ENCODE data around the gene C12orf50.
"Not testable (repeated sequence)": the region's sequence is repeated elsewhere in the genome, so short reads cannot be mapped to it uniquely, and the experiment has no call there.

The C12orf50 gene

DNA sequence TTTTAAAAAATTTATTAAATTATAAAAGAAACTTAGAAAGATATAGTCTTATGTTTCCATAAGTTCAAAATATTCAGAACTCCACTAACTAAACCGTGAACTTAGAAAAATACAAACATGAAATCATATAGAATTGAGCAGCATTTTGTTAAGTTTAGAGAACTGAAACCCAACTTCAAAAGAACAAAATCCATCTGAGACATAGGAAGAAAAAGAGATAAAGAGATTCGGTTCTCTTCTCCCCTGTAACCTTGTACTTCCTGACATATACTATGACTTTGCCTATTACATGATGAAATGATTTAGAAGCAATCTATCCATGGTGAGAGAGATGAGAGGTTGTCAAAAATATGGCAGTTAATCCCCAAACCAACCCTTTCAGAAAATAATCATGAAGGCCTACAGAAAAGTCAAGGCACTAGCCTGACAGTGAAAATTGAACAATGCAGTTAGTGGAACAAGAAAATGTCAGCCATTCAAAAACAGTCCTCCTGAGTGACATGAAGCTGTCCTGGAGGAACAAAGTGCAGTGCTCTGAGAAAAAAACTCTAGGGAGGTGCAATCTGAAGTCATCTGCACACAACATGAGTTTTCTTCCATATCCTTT, 44.0 kb downstream of the C12orf50 start:
- Histone ChIP-seq H3K36me3 (ENCODE audit: insufficient read depth, low read length) (no peaks in the 10 kb centered on the region), H3K27me3 (ENCODE audit: control insufficient read depth in 1 of 2, insufficient read depth in 2 of 2, low read length in 2 of 2) (no peaks in the 10 kb centered on the region), H3K9ac (ENCODE audit: low read length) (no peak overlapping the region), H3K4me1 (ENCODE audit: insufficient read depth, low read length) (no peaks in the 10 kb centered on the region), H3K4me3 (ENCODE audit: low read depth in 1 of 2, low read length in 2 of 2) (no peak overlapping the region), H3K27ac (ENCODE audit: low read depth, low read length) (no peak overlapping the region), H3K9me3 (ENCODE audit: low read length) (no peaks in the 10 kb centered on the region)

GRCh38 chr12:87982208-87982607, 47.0 kb downstream of the C12orf50 start:
- H3K9me3 ChIP-seq (ENCODE audit: low read length), result no peaks in the 10 kb centered on the region
- no peak overlapping the region for H3K9ac ChIP-seq (ENCODE audit: low read length)
- H3K36me3 ChIP-seq (ENCODE audit: insufficient read depth, low read length), result no peaks in the 10 kb centered on the region
- H3K4me1 ChIP-seq (ENCODE audit: insufficient read depth, low read length), result no peaks in the 10 kb centered on the region
- H3K27ac ChIP-seq (ENCODE audit: low read depth, low read length), result no peak overlapping the region
- no peak overlapping the region for H3K4me3 ChIP-seq (ENCODE audit: low read depth in 1 of 2, low read length in 2 of 2)
- H3K27me3 ChIP-seq (ENCODE audit: control insufficient read depth in 1 of 2, insufficient read depth in 2 of 2, low read length in 2 of 2), result no peaks in the 10 kb centered on the region

GRCh38 chr12:87981495-87981894, 47.7 kb downstream of the C12orf50 start:
- Histone ChIP-seq H3K4me1 (ENCODE audit: insufficient read depth, low read length) (no peaks in the 10 kb centered on the region), H3K9ac (ENCODE audit: low read length) (no peak overlapping the region), H3K36me3 (ENCODE audit: insufficient read depth, low read length) (no peaks in the 10 kb centered on the region), H3K27ac (ENCODE audit: low read depth, low read length) (no peak overlapping the region), H3K27me3 (ENCODE audit: control insufficient read depth in 1 of 2, insufficient read depth in 2 of 2, low read length in 2 of 2) (no peaks in the 10 kb centered on the region), H3K4me3 (ENCODE audit: low read depth in 1 of 2, low read length in 2 of 2) (no peak overlapping the region), H3K9me3 (ENCODE audit: low read length) (no peaks in the 10 kb centered on the region)

DNA sequence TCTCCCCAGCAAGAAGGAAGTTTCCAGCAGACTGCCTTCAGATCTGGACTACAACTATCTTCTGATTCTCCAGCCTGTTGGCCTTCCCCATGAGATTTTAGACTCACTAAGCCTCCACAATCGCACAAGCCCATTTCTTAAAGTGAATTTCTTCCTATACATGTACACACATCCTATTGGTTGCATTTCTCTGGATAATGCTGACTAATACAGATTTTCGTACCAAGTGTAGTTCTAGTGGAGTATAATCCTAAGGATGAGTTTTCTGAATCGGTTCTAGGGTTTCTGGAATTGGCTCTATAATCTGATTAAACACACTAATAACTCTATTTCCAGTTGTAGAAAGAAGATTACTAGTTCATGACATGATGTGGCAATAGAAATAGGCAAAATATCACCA, 53.3 kb downstream of the C12orf50 start:
- no peaks in the 10 kb centered on the region for H3K9me3 ChIP-seq (ENCODE audit: low read length)
- H3K4me1 ChIP-seq (ENCODE audit: insufficient read depth, low read length), result no peaks in the 10 kb centered on the region
- H3K4me3 ChIP-seq (ENCODE audit: low read depth in 1 of 2, low read length in 2 of 2), result no peak overlapping the region
- H3K9ac ChIP-seq (ENCODE audit: low read length), result no peak overlapping the region
- H3K27me3 ChIP-seq (ENCODE audit: control insufficient read depth in 1 of 2, insufficient read depth in 2 of 2, low read length in 2 of 2), result no peaks in the 10 kb centered on the region
- H3K36me3 ChIP-seq (ENCODE audit: insufficient read depth, low read length), result no peaks in the 10 kb centered on the region
- no peak overlapping the region for H3K27ac ChIP-seq (ENCODE audit: low read depth, low read length)

GRCh38 chr12:87967871-87968270, 61.3 kb downstream of the C12orf50 start:
- no peak overlapping the region for H3K4me3 ChIP-seq (ENCODE audit: low read depth in 1 of 2, low read length in 2 of 2)
- no peaks in the 10 kb centered on the region for H3K27me3 ChIP-seq (ENCODE audit: control insufficient read depth in 1 of 2, insufficient read depth in 2 of 2, low read length in 2 of 2)
- no peaks in the 10 kb centered on the region for H3K4me1 ChIP-seq (ENCODE audit: insufficient read depth, low read length)
- no peak overlapping the region for H3K27ac ChIP-seq (ENCODE audit: low read depth, low read length)
- no peak overlapping the region for H3K9ac ChIP-seq (ENCODE audit: low read length)
- no peaks in the 10 kb centered on the region for H3K36me3 ChIP-seq (ENCODE audit: insufficient read depth, low read length)
- H3K9me3 ChIP-seq (ENCODE audit: low read length), result no peaks in the 10 kb centered on the region

DNA sequence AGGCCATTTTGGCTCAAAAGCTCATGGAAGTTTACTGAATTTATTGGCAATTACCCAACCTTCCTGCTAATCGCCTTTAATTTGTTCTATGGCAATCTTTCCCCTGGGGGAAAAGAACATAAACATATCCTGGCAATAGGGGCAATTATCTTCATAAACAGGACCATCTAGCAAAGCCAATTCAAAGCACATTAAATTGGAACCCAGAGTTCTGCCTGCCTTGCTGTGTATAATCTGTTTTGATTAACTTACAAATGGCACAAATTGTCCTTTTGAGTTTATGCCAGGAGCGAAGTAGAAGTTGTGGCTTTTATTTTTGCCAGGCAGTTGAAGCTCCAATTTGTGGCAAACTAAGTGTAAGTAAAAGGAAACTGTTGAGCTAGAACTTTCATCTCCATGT, 68.6 kb downstream of the C12orf50 start:
- Histone ChIP-seq H3K4me3 (ENCODE audit: low read depth in 1 of 2, low read length in 2 of 2) (no peak overlapping the region), H3K27me3 (ENCODE audit: control insufficient read depth in 1 of 2, insufficient read depth in 2 of 2, low read length in 2 of 2) (no peaks in the 10 kb centered on the region), H3K4me1 (ENCODE audit: insufficient read depth, low read length) (no peaks in the 10 kb centered on the region), H3K27ac (ENCODE audit: low read depth, low read length) (no peak overlapping the region), H3K9ac (ENCODE audit: low read length) (no peak overlapping the region), H3K9me3 (ENCODE audit: low read length) (no peaks in the 10 kb centered on the region), H3K36me3 (ENCODE audit: insufficient read depth, low read length) (no peaks in the 10 kb centered on the region)

GRCh38 chr12:87954028-87954427, 75.2 kb downstream of the C12orf50 start:
- H3K27ac ChIP-seq (ENCODE audit: low read depth, low read length); H3K36me3 ChIP-seq (ENCODE audit: insufficient read depth, low read length); H3K9me3 ChIP-seq (ENCODE audit: low read length); H3K4me1 ChIP-seq (ENCODE audit: insufficient read depth, low read length); H3K4me3 ChIP-seq (ENCODE audit: low read depth in 1 of 2, low read length in 2 of 2); H3K9ac ChIP-seq (ENCODE audit: low read length); H3K27me3 ChIP-seq (ENCODE audit: control insufficient read depth in 1 of 2, insufficient read depth in 2 of 2, low read length in 2 of 2): not testable (repeated sequence)

- Histone ChIP-seq H3K9me3 (ENCODE audit: low read length) (no peaks in the 10 kb centered on the region), H3K9ac (ENCODE audit: low read length) (no peak overlapping the region), H3K4me3 (ENCODE audit: low read depth in 1 of 2, low read length in 2 of 2) (no peak overlapping the region), H3K27me3 (ENCODE audit: control insufficient read depth in 1 of 2, insufficient read depth in 2 of 2, low read length in 2 of 2) (no peaks in the 10 kb centered on the region), H3K36me3 (ENCODE audit: insufficient read depth, low read length) (no peaks in the 10 kb centered on the region), H3K27ac (ENCODE audit: low read depth, low read length) (no peak overlapping the region), H3K4me1 (ENCODE audit: insufficient read depth, low read length) (no peaks in the 10 kb centered on the region)
Measured at GRCh38 chr12:87953256-87953860, 75.8 kb downstream of the C12orf50 start.

DNA sequence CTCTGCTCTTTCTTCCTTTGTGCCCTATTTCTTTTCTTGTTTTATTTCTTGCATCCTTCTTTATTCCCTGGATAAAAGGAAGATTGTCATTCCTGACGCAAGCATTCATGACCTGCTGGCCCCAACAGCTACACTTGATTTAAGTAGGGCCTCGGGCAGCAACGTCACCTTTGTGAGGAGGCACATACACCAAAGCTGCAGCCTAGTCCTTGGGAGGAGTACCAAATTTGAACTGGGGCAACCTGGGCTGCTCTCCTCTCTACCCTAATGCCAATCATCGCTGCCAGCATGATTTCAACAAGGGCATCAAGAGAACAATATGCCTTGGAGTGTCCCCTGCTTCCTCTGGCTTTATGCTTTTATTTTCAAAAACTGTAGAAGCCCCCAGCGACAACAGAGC, 76.4 kb downstream of the C12orf50 start:
- no peak overlapping the region for H3K4me3 ChIP-seq (ENCODE audit: low read depth in 1 of 2, low read length in 2 of 2)
- H3K9ac ChIP-seq (ENCODE audit: low read length), result no peak overlapping the region
- H3K27ac ChIP-seq (ENCODE audit: low read depth, low read length), result no peak overlapping the region
- no peaks in the 10 kb centered on the region for H3K9me3 ChIP-seq (ENCODE audit: low read length)
- no peaks in the 10 kb centered on the region for H3K4me1 ChIP-seq (ENCODE audit: insufficient read depth, low read length)
- H3K27me3 ChIP-seq (ENCODE audit: control insufficient read depth in 1 of 2, insufficient read depth in 2 of 2, low read length in 2 of 2), result no peaks in the 10 kb centered on the region
- H3K36me3 ChIP-seq (ENCODE audit: insufficient read depth, low read length), result no peaks in the 10 kb centered on the region

DNA sequence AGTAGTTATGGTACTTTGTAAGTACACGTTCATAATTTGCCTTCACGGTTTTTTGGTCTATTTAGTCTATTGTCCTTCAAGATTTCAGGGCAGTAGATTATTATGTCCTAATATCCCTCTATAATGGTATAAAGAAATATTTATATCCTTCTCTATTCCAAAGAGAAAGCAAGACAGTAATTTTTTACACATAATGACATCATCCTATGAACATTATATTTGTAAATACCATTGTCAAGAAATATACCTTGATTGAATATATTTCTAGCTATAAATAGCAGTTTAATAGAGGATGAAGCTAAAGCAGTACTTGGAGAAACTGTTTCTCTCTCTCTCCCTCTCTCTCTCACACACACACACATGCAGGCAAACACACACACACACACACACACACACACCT, 77.0 kb downstream of the C12orf50 start:
- Histone ChIP-seq H3K27ac (ENCODE audit: low read depth, low read length) (no peak overlapping the region), H3K9ac (ENCODE audit: low read length) (no peak overlapping the region), H3K4me3 (ENCODE audit: low read depth in 1 of 2, low read length in 2 of 2) (no peak overlapping the region), H3K4me1 (ENCODE audit: insufficient read depth, low read length) (no peaks in the 10 kb centered on the region), H3K27me3 (ENCODE audit: control insufficient read depth in 1 of 2, insufficient read depth in 2 of 2, low read length in 2 of 2) (no peaks in the 10 kb centered on the region), H3K9me3 (ENCODE audit: low read length) (no peaks in the 10 kb centered on the region), H3K36me3 (ENCODE audit: insufficient read depth, low read length) (no peaks in the 10 kb centered on the region)

DNA sequence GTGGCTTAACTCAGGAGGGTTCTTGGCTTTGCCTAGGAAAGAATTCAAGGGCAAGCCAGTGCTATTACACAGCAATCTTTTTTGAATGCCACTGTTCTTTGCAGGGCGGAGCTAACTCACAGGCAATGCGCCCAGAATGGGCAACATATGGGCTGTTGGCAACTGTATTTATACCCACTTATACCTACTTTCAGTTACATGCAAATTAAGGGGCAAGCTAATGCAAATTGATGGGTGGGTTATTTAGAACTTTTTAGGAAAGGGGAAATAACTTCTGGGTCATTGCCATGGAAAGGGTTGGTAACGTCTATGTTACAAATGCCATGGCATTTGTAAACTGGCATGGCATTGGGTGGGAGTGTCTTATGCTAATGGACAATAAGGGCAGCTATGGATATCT, 85.4 kb downstream of the C12orf50 start:
- no peaks in the 10 kb centered on the region for H3K4me1 ChIP-seq (ENCODE audit: insufficient read depth, low read length)
- H3K9ac ChIP-seq (ENCODE audit: low read length), result no peak overlapping the region
- no peak overlapping the region for H3K27ac ChIP-seq (ENCODE audit: low read depth, low read length)
- H3K36me3 ChIP-seq (ENCODE audit: insufficient read depth, low read length), result no peaks in the 10 kb centered on the region
- no peak overlapping the region for H3K4me3 ChIP-seq (ENCODE audit: low read depth in 1 of 2, low read length in 2 of 2)
- H3K9me3 ChIP-seq (ENCODE audit: low read length), result no peaks in the 10 kb centered on the region
- H3K27me3 ChIP-seq (ENCODE audit: control insufficient read depth in 1 of 2, insufficient read depth in 2 of 2, low read length in 2 of 2), result no peaks in the 10 kb centered on the region

- H3K4me3 ChIP-seq (ENCODE audit: low read depth in 1 of 2, low read length in 2 of 2), result no peak overlapping the region
- no peaks in the 10 kb centered on the region for H3K36me3 ChIP-seq (ENCODE audit: insufficient read depth, low read length)
- no peak overlapping the region for H3K27ac ChIP-seq (ENCODE audit: low read depth, low read length)
- no peaks in the 10 kb centered on the region for H3K27me3 ChIP-seq (ENCODE audit: control insufficient read depth in 1 of 2, insufficient read depth in 2 of 2, low read length in 2 of 2)
- no peaks in the 10 kb centered on the region for H3K4me1 ChIP-seq (ENCODE audit: insufficient read depth, low read length)
- no peak overlapping the region for H3K9ac ChIP-seq (ENCODE audit: low read length)
- no peaks in the 10 kb centered on the region for H3K9me3 ChIP-seq (ENCODE audit: low read length)
Measured at GRCh38 chr12:87943023-87943422, 86.2 kb downstream of the C12orf50 start.
